Activated CD8-positive, alpha-beta memory T cell treated with anti-CD3 and anti-CD28 coated beads for 1 hour (primary cell): Measurements from ENCODE around the gene EIF2S1.

Source experiments
- DNase-seq, 2 donors: peaks; one replicate each; pipeline ENCODE4 v3.0.0-alpha.2; 2020; ENCODE audit warnings: low read depth in 1 of 2; ENCODE audit errors: extremely low read depth in 1 of 2

The EIF2S1 gene

DNA sequence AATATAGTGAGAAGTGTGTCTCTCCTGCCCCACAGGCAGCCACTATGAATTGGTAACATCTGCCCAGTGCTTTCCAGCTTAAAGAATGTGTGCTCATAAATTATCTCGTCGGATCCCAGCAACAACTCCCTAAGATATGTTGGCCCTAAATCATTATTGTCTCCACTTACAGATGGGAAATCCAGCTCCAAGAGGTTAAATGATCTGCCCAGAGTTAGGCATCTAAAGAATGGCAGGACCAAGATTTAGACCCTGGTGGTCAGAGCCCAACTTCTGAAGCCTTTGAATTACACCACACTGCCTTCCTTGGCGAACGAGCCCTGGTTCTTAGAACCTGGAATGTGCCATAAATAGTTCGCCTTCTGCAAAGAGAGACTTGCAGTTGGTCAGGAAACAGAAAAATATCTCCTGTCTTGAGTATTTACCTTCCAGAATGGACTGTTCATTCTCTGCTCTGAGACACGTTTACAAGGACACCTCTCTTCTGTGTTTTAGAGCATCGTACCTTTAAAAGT, 72.0 kb downstream of the EIF2S1 start:
- no peak for DNase-seq

DNA sequence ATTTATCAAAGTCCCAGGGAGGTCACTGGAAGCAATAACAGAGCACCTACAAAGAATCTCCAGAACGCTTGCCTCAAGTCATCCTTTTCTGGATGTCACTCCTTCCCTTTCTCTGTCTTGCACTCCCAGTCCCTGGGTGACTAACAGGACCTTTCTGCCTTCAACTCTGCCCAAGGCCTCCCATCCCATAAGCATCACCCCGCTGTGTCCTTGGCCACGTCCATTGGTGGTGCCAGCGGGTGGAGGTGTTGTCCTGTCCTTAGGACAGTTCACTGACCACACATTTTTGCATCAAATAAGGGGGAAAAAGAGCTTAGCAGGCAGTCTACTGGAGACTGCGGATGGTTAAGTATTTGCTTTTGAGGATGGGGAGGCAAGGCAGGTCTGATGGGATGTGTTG, 75.5 kb downstream of the EIF2S1 start:
- no peak for DNase-seq
